GM21825 (cell line): ENCODE results near the gene AAMDC.
"Not testable (repeated sequence)": the region's sequence is repeated elsewhere in the genome, so short reads cannot be mapped to it uniquely, and the experiment has no call there.

ENCODE experiments used
- ATAC-seq: cut with Tn5 transposase; IDR thresholded peaks from one replicate; pipeline ENCODE4 v1.9.1; 2021; ENCODE audit warnings: mild to moderate bottlenecking, moderate library complexity; ENCODE audit not compliant: unreplicated experiment

AAMDC gene

GRCh38 chr11:77883775-77884174 lies 62.8 kb downstream of the AAMDC start:
- no peak for ATAC-seq

GRCh38 chr11:77884186-77884828 lies 63.4 kb downstream of the AAMDC start:
- no peak for ATAC-seq

DNA sequence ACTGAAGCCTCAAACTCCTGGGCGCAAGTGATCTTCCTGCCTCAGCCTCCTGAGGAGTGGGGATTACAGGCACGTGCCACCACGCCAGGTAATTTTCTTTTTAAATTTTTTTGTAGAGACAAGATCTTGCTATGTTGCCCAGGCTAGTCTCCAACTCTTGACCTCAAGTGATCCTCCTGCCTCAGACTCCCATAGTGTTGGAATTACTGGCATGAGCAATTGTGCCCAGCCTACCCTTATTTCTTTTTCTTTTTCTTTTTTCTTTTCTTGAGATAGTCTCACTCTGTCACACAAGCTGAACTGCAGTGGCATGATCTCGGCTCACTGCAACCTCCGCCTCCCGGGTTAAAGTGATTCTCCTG lies 63.9 kb downstream of the AAMDC start:
- ATAC-seq, result no peak

- ATAC-seq, result no peak
Observed at GRCh38 chr11:77886401-77886800, 65.5 kb downstream of the AAMDC start.

GRCh38 chr11:77889045-77889444 lies 68.1 kb downstream of the AAMDC start:
- ATAC-seq, result not testable (repeated sequence)

DNA sequence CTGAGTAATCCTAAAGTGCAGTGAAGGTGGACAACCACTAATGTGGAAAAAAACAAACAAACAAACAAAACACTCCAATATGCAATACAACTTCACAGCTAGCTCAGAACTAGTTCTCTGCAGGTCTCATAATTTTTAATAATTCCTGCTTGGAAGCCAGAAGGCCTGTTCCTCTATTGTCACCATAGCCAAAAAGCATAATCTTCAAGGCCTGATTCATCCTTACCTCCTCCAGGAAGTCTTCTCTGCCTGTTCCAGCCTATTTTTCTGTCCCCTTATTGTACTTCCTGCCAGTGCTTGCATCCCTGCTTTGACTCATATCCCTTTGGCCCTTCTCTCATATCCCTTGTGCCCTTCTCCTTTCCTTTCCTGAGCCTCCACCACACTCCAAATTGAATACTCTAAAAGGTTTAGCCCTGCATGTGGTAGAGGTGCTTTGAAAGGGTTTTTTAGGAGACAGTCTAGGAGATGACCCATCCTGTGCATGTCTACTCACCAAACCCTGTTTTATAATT lies 69.2 kb downstream of the AAMDC start:
- not testable (repeated sequence) for ATAC-seq

DNA sequence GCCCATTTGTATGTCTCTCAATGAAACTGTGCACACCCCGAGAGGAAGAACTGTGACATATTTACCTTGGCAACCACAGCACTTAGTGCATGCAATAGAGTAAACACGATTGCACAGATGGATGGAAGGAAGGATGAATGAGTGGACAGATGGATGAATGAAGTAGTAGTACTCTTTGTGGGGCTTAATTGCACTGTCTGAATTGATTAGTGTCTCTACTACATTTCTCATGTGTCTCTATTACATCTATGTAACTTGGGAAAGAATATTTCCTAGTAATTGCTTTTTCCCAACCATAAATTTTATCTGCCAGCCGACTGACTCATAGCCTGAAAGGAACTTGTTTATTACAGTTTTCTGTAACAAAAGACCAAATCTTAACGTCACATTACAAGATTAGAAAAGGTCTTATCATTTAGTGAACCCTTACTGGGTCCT lies 69.7 kb downstream of the AAMDC start:
- not testable (repeated sequence) for ATAC-seq

GRCh38 chr11:77891256-77891655 lies 70.3 kb downstream of the AAMDC start:
- not testable (repeated sequence) for ATAC-seq

GRCh38 chr11:77891703-77892102 lies 70.8 kb downstream of the AAMDC start:
- ATAC-seq, result not testable (repeated sequence)

DNA sequence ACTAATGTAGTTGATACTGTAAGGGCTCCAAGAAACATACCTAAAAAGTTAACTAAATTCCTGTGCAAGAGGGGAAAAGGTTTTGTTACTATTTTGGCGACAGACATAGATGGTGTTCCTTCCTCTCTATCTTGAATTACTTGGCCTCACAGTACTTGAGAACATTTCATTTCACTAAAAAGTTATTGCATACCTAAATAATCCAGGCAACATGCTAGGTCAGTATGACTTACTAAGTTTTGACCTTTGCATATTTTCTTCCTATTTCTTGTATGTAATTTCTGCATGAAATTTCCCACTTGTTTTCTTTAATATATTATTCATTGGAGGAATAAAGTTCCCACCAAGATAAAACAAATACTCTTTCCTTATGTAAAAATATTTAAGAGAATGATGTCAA lies 74.0 kb downstream of the AAMDC start:
- not testable (repeated sequence) for ATAC-seq

GRCh38 chr11:77908835-77909234 lies 87.9 kb downstream of the AAMDC start:
- no peak for ATAC-seq

- ATAC-seq, result no peak
Observed at GRCh38 chr11:77909277-77909676, 88.3 kb downstream of the AAMDC start.

DNA sequence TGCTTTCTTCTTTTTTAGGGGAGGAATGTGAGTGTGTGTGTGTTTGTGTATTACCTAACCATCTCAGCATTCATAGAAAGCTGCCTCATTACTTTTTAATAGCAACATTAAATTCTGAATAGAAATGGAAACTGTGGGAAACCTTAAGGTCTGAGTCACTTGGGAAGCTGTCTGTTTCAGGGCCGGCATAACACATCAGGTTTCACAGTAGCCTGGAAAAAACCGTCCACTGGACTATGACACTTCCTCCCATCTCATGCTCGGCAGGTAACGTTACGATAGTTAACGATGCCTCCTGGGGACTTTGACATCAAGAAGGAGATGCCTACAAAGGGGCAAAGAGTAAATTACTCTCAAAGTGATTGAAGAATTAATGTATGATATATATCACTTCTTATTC lies 89.9 kb downstream of the AAMDC start:
- ATAC-seq, result not testable (repeated sequence)

DNA sequence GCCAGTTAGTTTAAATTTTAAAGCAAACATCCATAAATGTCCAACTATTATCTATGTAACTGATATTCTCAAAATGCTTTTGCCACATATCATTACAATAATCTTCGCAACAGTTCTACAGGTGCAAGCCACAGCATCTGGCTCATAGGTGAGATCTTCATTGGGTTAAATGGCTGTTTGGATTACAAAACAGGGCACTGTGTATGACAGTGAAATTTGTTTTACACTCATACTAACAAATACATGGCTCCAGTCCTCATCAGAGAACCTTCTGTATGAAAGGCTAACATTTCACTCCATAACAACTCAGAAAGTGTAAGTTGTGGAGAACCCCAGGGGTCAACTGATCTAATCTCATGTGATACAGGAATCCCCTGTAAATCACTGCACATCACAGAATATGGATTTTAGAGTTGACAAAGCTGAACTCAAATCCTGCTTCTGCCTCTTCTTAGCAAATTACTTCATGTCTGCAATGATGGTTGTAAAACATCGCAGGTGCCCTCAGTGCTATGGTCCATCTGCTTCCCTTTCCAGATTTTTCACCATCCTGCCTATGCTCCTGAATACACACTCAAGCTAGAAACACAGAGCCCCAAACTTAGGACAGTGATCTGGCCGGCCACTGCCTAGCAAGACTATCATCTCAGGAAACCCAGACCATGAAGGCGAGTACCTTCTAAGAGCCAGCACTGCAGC lies 92.8 kb downstream of the AAMDC start:
- not testable (repeated sequence) for ATAC-seq

DNA sequence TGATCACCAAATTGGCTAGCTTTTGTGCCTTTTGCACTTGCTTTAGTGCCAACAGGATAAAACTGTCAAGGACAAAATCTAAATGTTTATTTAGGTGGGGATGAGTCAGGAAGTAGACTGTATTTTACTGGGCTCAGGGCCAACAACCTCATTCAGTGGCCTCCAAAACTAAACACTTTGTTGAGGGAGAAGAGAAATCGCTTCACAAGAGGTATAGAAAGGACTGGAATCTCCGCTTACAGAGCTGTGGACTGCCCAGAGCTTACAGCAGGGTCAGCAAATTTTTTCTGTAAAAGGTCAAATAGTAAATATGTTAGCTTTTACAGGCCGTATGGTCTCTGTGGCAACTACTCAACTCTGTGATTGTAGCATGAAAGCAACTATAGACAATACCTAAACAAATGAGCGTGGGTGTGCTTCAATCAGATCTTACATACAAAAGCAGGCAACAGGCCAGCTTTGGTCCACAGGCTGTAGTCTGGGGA lies 93.4 kb downstream of the AAMDC start:
- not testable (repeated sequence) for ATAC-seq

DNA sequence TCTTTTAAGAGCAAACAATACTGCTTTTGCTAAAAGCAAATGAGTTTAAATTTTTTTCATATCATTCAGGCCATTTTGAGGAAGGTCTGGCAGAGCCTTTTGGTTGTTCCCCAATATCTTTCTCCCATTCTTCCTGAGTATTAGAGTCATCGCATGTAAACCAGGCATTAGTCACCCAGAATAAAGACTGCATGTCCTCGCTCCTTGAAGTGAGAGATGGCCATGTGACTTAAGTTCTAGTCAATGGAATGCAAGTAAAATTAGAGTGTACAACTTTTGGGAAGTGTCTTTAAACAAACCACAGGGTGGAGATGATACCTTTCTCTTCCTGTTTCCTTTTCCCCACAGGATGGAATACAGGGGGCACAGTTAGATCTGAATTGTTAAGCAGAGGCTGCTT lies 96.8 kb downstream of the AAMDC start:
- not testable (repeated sequence) for ATAC-seq
